Astrocyte of the spinal cord (primary cell): Measurements from ENCODE around the gene XXYLT1.

ENCODE experiments used
- DNase-seq: peaks from one replicate; pipeline ENCODE4 v3.0.0; 2011; ENCODE audit warnings: low read depth, low spot score
- H3K4me3 ChIP-seq: 2 replicates; pipeline ENCODE4 v1.5.1; 2011; ENCODE audit warnings: low read depth, mild to moderate bottlenecking, low read length, moderate library complexity
- in situ Hi-C: cut with HindIII; loops from 2 replicates; pipeline ENCODE4 v1.10.0; 2017; ENCODE audit warnings: low sequenced_read_pairs
- TF ChIP-seq, protein P1 (sequence below): IDR thresholded peaks from 2 replicates; pipeline ENCODE4 v1.5.1; 2012; ENCODE audit warnings: low read depth, mild to moderate bottlenecking, low read length, inconsistent platforms

XXYLT1 gene

DNA sequence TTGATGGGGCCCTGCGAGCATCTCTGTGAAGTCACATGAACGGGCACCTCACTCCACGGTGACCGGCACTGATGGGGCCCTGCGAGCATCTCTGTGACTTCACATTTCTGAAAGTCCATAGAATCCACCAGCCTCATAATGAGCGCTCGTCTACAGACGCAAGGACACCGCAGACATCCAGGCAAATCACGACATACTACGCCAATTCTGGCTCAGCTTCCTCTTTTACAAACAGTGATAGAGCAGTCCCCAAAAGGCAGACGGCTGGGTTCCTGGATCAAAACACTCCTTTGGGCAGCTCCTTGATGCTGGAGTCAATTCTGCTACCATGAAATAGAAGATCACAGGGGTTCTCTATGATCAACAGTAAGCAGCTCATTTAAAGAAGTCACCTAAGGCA lies 125.4 kb downstream of the XXYLT1 start:
- in situ Hi-C loops, result no loop called here
- TF ChIP-seq, protein P1, sequence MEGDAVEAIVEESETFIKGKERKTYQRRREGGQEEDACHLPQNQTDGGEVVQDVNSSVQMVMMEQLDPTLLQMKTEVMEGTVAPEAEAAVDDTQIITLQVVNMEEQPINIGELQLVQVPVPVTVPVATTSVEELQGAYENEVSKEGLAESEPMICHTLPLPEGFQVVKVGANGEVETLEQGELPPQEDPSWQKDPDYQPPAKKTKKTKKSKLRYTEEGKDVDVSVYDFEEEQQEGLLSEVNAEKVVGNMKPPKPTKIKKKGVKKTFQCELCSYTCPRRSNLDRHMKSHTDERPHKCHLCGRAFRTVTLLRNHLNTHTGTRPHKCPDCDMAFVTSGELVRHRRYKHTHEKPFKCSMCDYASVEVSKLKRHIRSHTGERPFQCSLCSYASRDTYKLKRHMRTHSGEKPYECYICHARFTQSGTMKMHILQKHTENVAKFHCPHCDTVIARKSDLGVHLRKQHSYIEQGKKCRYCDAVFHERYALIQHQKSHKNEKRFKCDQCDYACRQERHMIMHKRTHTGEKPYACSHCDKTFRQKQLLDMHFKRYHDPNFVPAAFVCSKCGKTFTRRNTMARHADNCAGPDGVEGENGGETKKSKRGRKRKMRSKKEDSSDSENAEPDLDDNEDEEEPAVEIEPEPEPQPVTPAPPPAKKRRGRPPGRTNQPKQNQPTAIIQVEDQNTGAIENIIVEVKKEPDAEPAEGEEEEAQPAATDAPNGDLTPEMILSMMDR, result no peak
- no peak for DNase-seq
- H3K4me3 ChIP-seq, result no peak overlapping the region

DNA sequence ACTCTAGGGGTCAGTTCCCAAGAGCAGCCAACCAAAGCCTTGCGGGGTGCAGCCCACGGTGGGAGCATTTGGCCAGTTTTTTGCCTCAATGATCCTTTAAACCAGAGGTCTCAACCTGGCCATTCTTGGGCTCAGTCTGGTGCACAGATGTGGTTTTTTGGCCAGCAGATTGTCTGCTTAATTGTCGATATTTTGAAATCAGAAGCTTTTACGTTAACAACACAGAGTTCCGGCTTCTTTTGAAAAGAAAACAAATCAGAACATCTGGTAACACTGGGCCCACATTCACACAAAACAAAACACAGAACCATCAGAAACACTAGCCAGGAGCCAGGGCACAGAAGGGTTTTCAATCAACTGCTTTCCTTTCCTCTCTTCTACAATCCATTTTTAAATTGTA lies 127.7 kb downstream of the XXYLT1 start:
- TF ChIP-seq, protein P1, result no peak
- H3K4me3 ChIP-seq, result no peak overlapping the region
- DNase-seq, result no peak
- in situ Hi-C loops, result no loop called here

DNA sequence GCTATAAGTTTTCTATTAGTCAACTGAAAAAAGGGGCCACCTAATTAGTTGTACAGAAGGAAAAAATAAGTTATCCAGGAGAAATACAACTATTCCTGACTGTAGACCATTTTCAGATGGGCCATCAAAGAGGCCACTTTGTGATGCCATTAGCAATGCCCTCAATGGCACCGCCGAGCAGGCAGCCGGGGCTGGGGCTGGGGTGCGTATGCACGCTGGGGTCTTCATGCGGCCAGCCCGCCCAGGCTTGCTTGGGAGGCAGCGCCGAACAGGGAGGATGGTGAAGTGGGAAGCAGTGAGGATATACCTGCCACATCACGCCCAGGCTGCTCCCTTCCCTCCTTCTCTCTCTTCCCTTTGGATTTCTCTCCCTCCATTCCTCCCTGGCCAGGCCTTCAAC lies 128.4 kb downstream of the XXYLT1 start:
- H3K4me3 ChIP-seq, result no peak overlapping the region
- TF ChIP-seq, protein P1, result no peak
- in situ Hi-C loops, result no loop called here
- no peak for DNase-seq

DNA sequence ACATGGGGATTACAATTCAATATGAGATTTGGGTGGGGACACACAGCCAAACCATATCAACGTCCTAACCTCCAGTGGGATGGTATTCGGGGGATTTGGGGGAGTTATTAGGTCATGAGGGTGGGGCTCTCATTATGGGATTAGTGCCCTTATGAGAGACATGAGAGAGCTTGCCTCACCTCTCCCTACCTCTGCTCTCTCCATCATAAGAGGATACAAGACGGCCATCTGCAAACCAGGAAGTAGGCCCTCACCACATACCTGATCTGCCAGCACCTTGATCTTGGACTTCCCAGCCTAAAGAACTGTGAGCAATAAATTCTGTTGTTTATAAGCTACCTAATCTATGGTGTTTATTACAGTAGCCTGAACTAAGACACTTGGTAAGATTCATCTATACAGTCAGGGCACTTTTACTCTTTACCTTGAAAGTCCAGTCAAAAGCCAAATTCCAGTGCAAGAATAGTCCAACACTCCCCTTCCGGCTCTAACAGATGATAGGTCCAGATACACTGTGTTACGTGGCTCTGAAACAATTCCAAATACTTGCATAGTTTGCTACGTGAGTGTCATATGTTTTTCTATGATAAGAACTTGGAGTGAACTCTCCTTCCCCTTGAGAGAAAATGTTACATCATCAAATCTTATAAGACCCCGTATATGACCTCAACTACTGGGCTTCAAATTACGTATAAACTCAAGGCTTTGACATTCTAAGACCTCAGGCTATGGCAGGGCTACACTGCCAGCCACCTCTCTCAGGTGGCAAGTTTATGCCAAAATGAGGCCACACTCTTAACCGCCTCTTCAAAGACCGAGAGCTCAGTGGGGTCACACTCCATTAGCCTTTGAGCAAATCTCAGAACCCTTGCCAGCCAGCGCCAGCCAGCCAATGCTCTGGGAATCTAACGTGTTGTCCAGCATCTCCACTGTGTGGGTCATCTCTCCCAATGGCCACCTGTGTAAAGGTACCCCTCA lies 129.9 kb downstream of the XXYLT1 start:
- TF ChIP-seq, protein P1, result no peak
- no peak for DNase-seq
- in situ Hi-C loops, result no loop called here
- H3K4me3 ChIP-seq, result no peak overlapping the region

DNA sequence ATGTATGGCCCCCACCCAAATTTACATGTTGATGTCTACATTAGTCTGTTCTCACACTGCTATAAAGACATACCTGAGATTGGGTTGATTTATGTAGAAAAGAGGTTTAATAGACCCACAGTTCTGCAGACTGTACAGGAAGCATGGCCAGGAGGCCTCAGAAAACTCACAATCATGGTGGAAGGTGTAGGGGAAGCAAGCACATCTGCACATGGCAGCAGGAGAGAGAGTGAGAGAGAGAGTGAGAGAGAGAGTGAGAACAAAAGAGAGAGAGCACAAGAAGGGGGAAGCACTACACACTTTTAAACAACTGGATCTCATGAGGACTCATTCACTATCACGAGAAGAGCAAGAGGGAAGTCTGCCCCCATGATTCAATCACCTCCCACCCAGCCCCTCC lies 130.5 kb downstream of the XXYLT1 start:
- no peak for DNase-seq
- in situ Hi-C loops, result no loop called here
- H3K4me3 ChIP-seq, result no peak overlapping the region
- TF ChIP-seq, protein P1, result no peak

DNA sequence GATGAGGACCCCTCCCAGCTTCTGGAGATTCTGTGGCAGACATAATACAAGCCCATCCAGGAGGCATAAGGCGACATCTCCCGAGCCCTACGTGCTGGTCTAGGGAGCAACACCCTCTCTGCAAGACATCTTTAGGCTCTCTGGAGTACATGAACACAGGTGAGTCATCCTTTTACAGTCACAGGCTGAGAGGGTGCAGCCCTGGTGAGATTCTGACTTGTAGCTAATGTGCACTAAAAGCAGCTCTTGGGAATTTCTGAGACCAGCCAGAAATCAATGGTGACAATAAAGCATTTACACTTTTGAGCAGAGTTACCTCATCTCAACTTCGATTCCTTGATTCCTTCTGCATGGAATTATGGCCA lies 131.1 kb downstream of the XXYLT1 start:
- TF ChIP-seq, protein P1, result no peak
- in situ Hi-C loops, result no loop called here
- no peak for DNase-seq
- no peak overlapping the region for H3K4me3 ChIP-seq
